GM12801 (cell line): ENCODE measurements around the gene NPIPB6.

ENCODE experiments used
- TF ChIP-seq, protein P1 (sequence below): IDR thresholded peaks from one replicate; pipeline ENCODE4 v1.5.1; 2011; ENCODE audit warnings: control low read depth; ENCODE audit not compliant: insufficient read length; ENCODE audit errors: extremely low read depth

The NPIPB6 gene

DNA sequence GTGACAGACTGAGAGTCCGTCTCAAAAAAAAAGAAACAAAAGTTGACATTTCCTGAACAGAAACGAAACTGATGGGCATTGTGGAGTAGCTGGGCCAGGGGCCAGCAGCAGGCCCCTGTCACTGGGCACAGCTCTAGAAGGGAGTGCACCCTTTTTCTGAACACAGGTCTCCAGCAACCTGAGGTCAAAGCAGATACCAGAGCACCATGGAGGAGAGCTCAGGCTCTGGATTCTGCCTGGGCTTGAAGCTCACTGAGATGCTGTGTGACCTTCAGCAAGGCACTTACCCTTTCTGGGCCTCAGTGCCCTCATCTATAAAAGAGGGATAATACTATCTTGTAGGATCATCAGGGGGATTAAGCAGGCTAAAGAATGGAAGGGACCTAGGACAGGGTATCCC lies 66.0 kb downstream of the NPIPB6 start:
- TF ChIP-seq, protein P1, sequence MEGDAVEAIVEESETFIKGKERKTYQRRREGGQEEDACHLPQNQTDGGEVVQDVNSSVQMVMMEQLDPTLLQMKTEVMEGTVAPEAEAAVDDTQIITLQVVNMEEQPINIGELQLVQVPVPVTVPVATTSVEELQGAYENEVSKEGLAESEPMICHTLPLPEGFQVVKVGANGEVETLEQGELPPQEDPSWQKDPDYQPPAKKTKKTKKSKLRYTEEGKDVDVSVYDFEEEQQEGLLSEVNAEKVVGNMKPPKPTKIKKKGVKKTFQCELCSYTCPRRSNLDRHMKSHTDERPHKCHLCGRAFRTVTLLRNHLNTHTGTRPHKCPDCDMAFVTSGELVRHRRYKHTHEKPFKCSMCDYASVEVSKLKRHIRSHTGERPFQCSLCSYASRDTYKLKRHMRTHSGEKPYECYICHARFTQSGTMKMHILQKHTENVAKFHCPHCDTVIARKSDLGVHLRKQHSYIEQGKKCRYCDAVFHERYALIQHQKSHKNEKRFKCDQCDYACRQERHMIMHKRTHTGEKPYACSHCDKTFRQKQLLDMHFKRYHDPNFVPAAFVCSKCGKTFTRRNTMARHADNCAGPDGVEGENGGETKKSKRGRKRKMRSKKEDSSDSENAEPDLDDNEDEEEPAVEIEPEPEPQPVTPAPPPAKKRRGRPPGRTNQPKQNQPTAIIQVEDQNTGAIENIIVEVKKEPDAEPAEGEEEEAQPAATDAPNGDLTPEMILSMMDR = no peak

DNA sequence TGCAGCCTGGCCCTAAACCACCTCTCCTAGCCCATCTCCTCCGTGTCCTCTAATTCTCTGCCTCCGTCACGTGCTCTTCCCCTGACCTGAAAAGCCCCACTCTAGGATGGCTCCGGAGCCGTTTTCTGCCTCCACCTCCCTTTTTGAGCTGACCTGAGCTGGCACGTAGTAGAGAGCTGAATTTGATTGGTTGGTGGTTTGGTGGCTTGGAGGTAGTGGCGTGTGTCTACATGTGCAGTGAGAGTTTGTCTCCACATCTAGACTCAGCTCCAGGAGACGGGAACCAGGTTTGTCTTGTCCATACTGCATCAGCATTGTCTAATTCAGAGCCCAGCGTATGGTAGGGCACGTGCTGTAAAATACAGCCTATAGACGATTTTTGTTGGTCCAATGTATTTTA lies 68.0 kb downstream of the NPIPB6 start:
- TF ChIP-seq, protein P1 = no peak

DNA sequence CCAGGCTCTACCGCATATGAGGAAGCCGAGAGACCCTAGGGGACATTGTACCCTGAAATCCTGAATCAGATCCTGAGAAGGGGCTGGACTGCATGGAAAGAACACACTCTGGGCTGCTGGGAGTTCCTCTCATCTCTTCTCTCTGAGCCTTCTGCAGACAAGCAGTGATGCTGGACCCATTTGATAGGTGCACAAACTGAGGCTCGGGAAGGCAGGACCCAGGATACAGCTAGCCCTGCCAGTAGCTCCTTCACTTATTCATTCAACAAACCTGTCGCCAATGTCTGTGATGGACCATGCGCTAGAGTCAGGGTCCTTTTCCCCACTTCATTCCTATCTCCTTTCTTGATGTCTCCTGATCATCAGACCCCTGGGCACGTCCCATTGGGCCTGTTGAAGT lies 69.1 kb downstream of the NPIPB6 start:
- TF ChIP-seq, protein P1 = no peak

DNA sequence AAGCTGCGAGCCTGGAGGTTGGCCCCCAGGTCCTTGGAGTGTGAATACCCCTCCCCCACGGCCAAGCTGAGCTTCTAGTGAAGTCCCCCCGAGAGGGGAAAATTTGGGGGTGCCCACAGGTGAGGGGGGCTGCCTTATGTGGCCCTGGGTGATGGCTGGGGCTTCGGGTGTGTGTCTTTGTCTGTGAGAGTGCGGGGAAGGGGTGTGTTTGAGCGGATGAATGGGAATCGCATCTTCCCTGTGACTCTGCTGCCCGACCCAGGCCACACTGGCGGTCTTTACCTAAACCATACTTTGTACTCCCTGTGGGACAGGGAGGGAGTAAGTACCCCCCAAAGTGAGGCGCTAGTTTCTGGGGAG lies 69.7 kb downstream of the NPIPB6 start:
- TF ChIP-seq, protein P1 = no peak

DNA sequence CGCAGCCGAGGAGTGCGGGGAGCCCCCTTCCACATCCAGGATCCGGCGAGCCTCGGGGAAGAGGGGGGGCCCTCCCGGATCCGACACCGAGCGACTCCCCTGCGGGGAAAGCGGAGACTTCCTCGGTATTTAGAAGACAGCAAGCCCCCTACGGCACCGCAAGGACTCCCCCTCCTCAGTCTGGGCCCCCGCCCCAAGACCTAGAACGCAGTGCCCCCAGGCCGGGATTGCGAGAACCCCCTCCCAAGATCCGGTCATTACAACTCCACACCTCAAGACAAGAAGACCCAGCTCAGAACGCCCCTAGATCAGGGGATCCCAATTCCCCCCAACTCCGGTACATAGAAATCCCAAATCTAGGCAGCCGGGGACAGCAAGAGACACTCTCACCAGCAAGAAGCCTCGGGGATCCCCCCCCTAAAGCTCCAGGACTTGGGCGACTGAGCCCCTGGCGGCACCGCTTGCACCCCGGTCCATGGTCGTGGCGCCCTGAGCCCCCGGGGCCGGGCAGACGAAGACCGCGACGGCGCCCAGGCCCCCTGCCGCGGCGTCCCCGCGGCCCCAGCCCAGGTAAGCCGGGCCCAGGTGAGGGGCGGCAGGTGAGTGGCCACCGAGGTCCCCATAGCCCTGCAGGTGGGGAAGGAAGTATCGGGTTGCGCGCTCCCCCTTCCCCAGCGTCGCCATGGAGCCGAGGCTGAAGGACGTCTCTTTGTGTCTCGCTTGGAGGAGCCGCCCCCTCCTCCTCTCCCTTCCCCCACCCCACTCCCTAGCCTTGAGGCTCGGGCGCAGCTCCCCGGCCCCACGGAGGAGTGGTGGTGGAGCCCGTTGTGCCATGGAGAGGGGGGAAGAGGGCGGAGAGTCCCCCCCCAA lies 70.3 kb downstream of the NPIPB6 start:
- TF ChIP-seq, protein P1 = no peak
